Stimulated activated CD8-positive, alpha-beta memory T cell treated with anti-CD3 and anti-CD28 coated beads, Interleukin-4, amount 100 ng/mL, for 4 hours (primary cell): ENCODE measurements around the gene ITGA7.
"Not testable (repeated sequence)": the region's sequence is repeated elsewhere in the genome, so short reads cannot be mapped to it uniquely, and the experiment has no call there.

Experiments used
- DNase-seq, 2 donors: peaks; one replicate each; pipeline ENCODE4 v3.0.0-alpha.2; 2020; ENCODE audit warnings: low read depth in 2 of 2, low spot score in 1 of 2

The ITGA7 gene

GRCh38 chr12:55652352-55652751 is 55.4 kb downstream of the ITGA7 start:
- DNase-seq = no peak

GRCh38 chr12:55651299-55651683 is 56.4 kb downstream of the ITGA7 start:
- DNase-seq = no peak

GRCh38 chr12:55650620-55651298 is 56.9 kb downstream of the ITGA7 start:
- DNase-seq = not testable (repeated sequence)

GRCh38 chr12:55647027-55647426 is 60.7 kb downstream of the ITGA7 start:
- DNase-seq = no peak

GRCh38 chr12:55644591-55644990 is 63.1 kb downstream of the ITGA7 start:
- DNase-seq = no peak

- no peak for DNase-seq
Observed at GRCh38 chr12:55642669-55643068, 65.0 kb downstream of the ITGA7 start.

- no peak for DNase-seq
Observed at GRCh38 chr12:55642267-55642666, 65.4 kb downstream of the ITGA7 start.

GRCh38 chr12:55641595-55641994 is 66.1 kb downstream of the ITGA7 start:
- DNase-seq = no peak

GRCh38 chr12:55637467-55637866 is 70.2 kb downstream of the ITGA7 start:
- DNase-seq = no peak

GRCh38 chr12:55636853-55637252 is 70.9 kb downstream of the ITGA7 start, which contains the start of gene OR10P1:
Gene OR10P1 (plus strand): TSS chr12:55636892. CDS start chr12:55636892, 0 bp downstream.
- DNase-seq = no peak

- DNase-seq = no peak
Observed at GRCh38 chr12:55636116-55636655, 71.5 kb downstream of the ITGA7 start.
